HUES6 (cell line): ENCODE results near the gene EDAR.

Experiments
- H3K27ac ChIP-seq: 2 replicates; pipeline ENCODE4 v1.7.0; 2013; ENCODE audit warnings: low read depth, mild to moderate bottlenecking, low read length, inconsistent platforms
- H3K27me3 ChIP-seq: 2 replicates; pipeline ENCODE4 v1.6.1; 2013; ENCODE audit warnings: low read length; ENCODE audit not compliant: control insufficient read depth, insufficient read depth
- H3K36me3 ChIP-seq: 2 replicates; pipeline ENCODE4 v1.6.1; 2013; ENCODE audit warnings: low read length; ENCODE audit not compliant: control insufficient read depth, insufficient read depth
- H3K4me1 ChIP-seq: 2 replicates; pipeline ENCODE4 v1.6.1; 2013; ENCODE audit warnings: low read length; ENCODE audit not compliant: control insufficient read depth, insufficient read depth
- H3K4me3 ChIP-seq: 2 replicates; pipeline ENCODE4 v1.5.1; 2013; ENCODE audit warnings: low read depth, low read length
- H3K9ac ChIP-seq: one replicate; pipeline ENCODE4 v1.6.1; 2013; ENCODE audit warnings: mild to moderate bottlenecking, low read length
- H3K9me3 ChIP-seq: 2 replicates; pipeline ENCODE4 v1.6.1; 2013; ENCODE audit warnings: low read depth, low read length; ENCODE audit not compliant: control insufficient read depth, insufficient read depth

The EDAR gene

DNA sequence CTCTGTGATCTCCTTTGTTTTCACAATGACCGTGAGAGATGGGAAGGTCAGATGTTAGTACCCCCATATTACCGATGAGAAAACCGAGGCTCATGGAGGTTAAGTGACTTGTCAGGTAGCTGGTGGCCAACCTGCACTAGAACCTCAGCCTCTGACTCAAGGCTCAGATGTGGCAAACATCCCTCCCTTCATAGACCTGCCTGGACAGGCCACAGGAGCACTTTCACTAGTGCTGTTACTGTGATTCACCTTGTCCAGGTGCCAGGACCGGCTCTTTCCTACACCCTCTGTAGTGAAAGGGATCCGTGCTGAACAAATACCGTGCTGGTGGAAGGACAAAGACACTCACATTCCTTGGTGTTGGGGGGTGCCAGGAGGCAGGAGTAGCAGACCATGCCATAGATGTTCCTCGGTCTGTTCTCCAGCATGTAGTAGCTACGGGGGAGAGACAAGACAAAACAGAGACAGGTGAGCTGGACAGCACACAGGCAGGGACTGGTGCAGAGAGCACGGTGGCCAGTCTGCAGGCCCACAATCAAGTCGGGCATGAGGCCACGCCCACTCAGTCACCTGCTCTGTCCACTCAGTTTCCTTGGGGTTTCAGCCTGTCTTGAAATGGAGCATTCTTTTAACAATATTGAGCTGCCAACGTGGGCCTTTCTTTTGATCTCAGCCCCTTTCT lies 65.9 kb downstream of the EDAR start:
- no peaks in the 10 kb centered on the region for H3K36me3 ChIP-seq
- H3K27me3 ChIP-seq = no peaks in the 10 kb centered on the region
- peaks cover 5% of the 10 kb centered on the region; the same call in 1 of the 2 replicates for H3K4me1 ChIP-seq
- H3K9ac ChIP-seq = no peak overlapping the region
- H3K9me3 ChIP-seq = no peaks in the 10 kb centered on the region
- no peak overlapping the region for H3K27ac ChIP-seq
- no peak overlapping the region for H3K4me3 ChIP-seq

DNA sequence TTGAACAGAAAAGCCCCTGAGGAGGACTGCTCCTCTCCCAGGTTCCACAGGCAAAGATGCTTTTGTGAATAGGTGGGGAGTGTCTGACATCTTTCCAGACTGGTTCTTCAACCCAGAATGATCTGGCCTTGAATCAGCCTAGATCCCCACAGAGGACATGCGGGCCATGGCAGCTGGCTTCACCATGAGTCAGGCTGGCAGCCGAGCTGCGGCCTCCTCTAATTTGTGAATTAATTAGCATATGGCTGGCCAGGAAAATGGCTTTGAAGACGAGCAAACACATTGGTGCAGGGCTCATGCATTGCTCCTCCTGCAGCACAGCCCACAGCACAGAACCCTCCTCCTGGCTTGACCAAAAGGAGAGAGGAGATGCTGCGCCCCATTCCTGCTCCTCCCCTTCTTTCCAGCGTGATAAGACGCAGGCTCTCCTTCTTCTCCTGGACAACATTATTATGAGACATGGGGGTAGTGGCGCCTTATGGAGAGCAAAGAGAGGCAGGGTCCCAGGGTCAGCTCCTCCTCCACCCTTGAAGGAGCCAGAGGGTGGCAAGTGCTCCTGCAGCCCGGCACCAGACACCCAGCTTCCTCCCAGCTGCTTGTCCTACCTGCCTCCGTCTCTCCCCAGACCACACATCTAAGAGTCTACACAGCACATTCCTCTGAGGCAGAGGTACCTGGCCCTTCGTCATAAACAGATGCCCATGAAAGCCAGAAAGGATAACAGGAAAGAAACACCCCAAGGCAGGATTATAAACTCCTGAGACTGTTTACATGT lies 66.7 kb downstream of the EDAR start:
- Histone ChIP-seq H3K9ac (no peak overlapping the region), H3K4me3 (no peak overlapping the region), H3K4me1 (peaks cover 5% of the 10 kb centered on the region; the same call in 1 of the 2 replicates), H3K27me3 (no peaks in the 10 kb centered on the region), H3K9me3 (no peaks in the 10 kb centered on the region), H3K27ac (no peak overlapping the region), H3K36me3 (no peaks in the 10 kb centered on the region)

DNA sequence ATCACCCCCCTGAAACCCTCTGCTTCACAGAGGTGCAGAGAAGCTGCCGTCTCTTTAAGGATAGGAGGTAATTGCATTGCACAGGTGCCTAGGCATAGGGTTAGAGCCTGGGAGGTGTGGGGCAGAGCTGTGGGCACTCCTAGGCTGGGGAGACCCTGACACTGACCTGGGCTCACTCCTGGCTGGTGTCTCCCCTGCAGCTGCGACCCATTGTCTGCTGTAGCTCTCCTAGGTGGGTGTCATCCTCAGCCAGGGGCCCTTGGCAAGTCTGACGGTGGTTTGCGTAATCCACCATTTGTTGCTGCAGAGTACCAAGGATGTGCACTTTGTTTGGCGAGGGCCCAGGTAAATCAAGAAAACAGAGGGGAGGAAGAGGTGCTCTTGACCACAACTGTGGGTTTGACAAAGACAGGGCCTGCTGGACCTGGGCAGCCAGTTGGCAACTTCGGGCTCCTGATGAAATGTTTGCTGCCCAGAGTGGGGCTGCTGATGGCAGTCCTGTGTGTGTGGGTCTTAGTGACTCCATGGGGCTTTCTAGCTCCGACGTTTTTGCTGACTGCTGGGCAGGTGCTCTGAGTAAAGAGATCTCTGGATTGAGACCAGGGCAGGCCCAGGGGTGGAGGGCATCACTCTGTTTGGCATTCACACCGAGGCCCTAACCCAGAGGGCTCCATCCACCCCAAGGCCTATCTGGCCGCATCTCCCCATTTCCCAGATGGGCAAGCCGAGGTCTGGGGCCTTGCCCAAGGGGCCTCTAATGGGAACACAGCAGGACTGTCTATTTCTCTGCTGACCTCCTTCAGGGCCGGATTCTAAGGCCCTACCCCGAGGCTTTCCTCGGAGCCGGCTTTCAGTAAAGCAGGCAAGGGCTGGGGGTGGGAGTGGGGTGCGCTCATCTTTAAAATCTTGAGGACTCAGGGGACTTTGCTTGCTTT lies 67.7 kb downstream of the EDAR start:
- Histone ChIP-seq H3K4me3 (no peak overlapping the region), H3K36me3 (no peaks in the 10 kb centered on the region)

DNA sequence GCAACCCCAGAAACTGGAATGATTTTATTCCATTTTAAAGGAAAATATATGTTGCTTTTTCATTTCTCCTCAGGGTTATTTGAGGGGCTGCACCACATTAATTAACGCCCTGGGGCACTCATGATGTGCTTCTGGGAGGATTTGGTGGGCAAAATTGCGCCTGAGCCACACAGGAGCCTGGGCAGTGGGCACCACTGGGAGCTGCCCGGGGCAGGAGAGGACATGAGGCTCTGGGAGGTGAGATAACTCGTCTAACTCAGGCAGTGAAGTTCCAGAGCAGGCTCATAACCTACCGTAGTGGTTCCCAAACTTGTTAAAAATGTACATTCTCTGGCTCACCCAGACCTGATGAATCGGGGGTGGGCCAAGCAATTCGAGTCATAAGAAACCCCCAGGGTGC lies 68.3 kb downstream of the EDAR start:
- H3K4me3 ChIP-seq = no peak overlapping the region
- peaks cover 5% of the 10 kb centered on the region; the same call in 1 of the 2 replicates for H3K4me1 ChIP-seq
- H3K27ac ChIP-seq = no peak overlapping the region
- H3K36me3 ChIP-seq = no peaks in the 10 kb centered on the region
- no peaks in the 10 kb centered on the region for H3K27me3 ChIP-seq
- H3K9ac ChIP-seq = no peak overlapping the region
- no peaks in the 10 kb centered on the region for H3K9me3 ChIP-seq

More for the DNA sequence above, 67.7 kb downstream of the EDAR start:
- no peaks in the 10 kb centered on the region for H3K9me3 ChIP-seq
- no peak overlapping the region for H3K27ac ChIP-seq
- no peak overlapping the region for H3K9ac ChIP-seq
- no peaks in the 10 kb centered on the region for H3K27me3 ChIP-seq
- peaks cover 5% of the 10 kb centered on the region; the same call in 1 of the 2 replicates for H3K4me1 ChIP-seq

DNA sequence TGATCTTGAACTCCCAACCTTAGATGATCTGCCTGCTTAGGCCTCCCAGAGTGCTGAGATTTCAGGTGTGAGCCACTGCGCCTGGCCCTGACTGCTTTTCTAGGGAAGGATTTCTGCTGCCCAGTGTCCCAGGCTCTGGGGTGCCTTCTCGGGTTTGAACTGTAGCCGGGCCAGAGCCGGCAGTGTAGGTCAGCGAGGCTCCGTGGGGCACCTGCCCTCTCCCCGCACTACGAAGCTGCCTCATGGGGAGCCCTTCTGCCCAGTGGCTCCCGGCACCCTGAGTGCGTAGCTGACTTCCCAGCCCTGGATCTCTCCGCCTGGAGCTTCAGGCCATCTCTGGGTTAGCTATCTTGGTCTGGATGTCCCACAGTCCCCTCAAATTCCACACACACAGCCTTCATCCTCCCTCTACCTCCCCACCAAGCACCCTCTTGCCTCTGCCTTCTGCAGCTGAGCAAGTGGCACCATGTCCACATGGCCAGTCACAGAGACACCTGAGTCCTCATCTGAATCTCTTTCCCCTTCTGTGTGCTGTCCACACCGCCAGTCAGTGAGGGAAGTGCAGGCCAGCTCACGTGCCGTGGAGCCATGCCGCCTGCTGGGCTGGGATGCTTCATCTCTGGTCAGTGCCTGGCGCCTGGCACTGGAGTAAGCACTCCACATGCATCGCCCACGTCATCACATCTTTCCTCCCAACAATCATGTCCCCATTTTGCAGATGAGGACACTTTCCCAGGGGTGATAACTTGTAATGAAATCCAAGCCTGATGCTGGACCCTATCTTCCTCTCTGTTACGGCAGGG lies 69.2 kb downstream of the EDAR start:
- Histone ChIP-seq H3K36me3 (no peaks in the 10 kb centered on the region), H3K4me3 (no peak overlapping the region), H3K4me1 (peaks cover 5% of the 10 kb centered on the region; the same call in 1 of the 2 replicates), H3K9ac (no peak overlapping the region), H3K27ac (no peak overlapping the region), H3K27me3 (no peaks in the 10 kb centered on the region), H3K9me3 (no peaks in the 10 kb centered on the region)

DNA sequence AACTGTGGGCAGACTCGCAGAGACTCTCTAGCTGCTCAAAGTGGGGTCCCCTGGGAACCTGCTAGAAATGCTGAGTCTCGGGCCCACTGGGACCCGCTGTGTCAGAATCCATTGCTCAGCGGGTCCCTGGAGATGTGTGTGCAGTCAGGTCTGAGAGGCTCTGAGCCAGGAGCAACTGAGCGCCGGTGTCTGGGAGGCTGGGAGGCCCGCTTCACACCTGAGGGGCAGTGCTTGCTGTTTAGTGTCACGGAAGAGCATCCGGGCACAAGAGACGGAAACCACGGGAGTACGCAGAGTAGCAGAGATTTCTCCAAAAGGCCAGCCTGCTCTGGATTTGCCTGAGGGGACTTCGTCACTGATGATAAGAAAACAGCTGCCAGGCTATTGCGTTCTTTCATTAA lies 70.1 kb downstream of the EDAR start:
- Histone ChIP-seq H3K27ac (no peak overlapping the region), H3K9me3 (no peaks in the 10 kb centered on the region), H3K4me1 (peaks cover 5% of the 10 kb centered on the region; the same call in 1 of the 2 replicates), H3K9ac (no peak overlapping the region), H3K27me3 (no peaks in the 10 kb centered on the region), H3K36me3 (no peaks in the 10 kb centered on the region), H3K4me3 (no peak overlapping the region)

DNA sequence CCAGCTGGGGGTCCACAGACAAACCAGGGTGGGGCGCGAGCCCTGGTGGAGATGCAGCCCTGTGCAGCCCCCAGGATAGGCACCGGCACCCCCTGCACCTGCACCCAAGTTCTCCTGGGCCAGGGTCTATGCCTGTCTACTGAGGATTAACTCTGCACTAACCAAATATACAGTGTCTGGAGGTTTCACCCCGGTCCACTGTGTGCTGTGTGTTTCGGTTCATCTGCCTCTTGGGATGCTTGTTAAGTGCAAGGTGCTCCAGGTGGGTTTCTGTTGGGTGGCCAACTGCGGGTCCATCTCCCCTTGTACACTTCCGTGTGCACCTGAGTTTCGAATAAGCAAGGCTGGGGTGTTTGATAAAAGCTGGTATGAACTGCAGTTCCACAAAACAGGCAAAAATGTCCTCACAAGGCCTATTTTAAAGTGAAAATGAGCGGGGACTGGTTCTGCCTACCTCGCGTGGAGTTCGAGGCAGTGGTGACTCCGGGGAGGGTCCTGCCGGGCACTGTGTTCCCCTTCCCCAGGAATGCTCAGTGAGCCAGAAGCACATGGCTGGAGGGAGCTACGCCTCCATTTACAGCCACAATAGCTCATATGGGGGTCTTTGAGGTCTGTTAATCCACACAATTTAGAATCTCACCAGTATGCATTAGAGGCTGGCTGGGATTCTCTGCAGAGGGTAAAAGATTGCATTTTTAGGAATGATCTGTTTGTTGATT lies 70.7 kb downstream of the EDAR start:
- H3K4me3 ChIP-seq = no peak overlapping the region
- H3K27me3 ChIP-seq = no peaks in the 10 kb centered on the region
- no peaks in the 10 kb centered on the region for H3K36me3 ChIP-seq
- no peak overlapping the region for H3K9ac ChIP-seq
- H3K4me1 ChIP-seq = peaks cover 5% of the 10 kb centered on the region; the same call in 1 of the 2 replicates
- H3K27ac ChIP-seq = no peak overlapping the region
- no peaks in the 10 kb centered on the region for H3K9me3 ChIP-seq

DNA sequence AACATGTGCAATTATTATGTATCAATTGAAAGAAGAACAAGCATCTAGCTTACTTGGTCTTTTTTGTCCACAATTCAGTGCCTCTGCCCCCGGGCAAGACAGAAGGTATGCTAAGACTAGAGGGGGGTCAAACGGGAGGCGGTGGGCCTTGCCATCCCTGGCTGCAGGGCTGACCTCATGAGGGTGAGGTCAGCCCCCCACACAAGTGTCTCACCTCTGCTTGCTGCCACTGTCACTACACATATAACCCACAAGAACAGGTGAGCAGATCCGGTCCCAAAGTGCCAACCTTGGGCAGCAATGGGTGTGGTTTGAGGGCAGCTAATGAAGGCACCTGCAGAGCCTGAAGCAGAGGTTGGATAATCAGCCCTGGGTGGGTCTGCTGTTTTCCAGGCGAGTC lies 71.5 kb downstream of the EDAR start:
- Histone ChIP-seq H3K36me3 (no peaks in the 10 kb centered on the region), H3K27me3 (no peaks in the 10 kb centered on the region), H3K4me3 (no peak overlapping the region), H3K27ac (no peak overlapping the region), H3K9ac (no peak overlapping the region), H3K4me1 (peaks cover 4% of the 10 kb centered on the region; the same call in 1 of the 2 replicates), H3K9me3 (no peaks in the 10 kb centered on the region)

DNA sequence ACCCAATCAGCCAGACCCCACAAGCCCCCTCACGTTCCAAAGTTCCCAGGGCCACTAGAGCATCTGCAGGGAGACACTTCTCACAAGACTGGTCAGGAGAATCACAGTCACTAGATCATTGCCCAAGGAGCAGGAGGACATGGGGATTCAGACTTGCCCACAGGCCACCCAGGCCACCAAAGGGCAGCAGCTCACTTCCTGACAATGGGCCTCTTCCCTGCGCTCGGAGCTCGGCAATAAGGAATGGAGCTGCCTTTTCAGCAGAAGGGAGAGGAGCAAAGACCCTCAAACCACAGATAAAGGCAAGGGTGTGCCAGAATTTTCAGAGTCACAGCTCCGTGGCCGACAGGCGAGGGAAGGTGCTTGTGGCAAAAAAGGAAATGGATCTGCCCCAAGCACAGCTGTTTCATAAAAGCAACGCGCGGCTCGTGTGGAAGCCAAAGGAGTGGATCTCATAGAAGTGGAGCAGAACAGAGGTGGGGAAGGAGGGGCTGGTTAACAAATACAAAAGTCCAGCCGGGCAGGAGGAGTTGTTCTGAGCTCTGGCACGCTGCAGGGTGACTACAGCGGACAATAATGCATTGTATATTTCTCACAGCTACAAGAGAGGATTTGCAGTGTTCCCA lies 72.1 kb downstream of the EDAR start:
- Histone ChIP-seq H3K4me3 (no peak overlapping the region), H3K36me3 (no peaks in the 10 kb centered on the region), H3K27ac (no peak overlapping the region), H3K4me1 (no peaks in the 10 kb centered on the region), H3K9me3 (no peaks in the 10 kb centered on the region), H3K27me3 (no peaks in the 10 kb centered on the region), H3K9ac (no peak overlapping the region)
